ENCODE results near the gene AIFM2.

DNA sequence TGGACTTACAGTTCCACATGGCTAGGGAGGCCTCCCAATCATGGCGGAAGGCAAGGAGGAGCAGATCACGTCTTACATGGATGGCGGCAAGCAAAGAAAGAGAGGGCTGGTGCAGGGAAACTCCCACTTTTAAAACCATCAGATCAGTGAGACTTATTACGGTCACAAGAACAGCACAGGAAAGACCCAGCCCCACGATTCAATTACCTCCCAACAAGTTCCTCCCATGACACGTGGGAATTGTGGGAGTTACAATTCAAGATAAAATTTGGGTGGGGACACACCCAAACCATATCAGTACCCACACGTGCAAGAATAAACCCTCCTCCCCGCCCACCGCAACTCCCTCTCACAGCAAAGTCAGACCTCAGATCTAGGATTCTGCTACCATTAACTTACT is 4.5 kb upstream of the AIFM2 start:
- TF ChIP-seq YY1 (IDR thresholded peaks at IDR 0.05; ENCODE audit: low read depth, low read length), result no peak
- TF ChIP-seq, protein P1, sequence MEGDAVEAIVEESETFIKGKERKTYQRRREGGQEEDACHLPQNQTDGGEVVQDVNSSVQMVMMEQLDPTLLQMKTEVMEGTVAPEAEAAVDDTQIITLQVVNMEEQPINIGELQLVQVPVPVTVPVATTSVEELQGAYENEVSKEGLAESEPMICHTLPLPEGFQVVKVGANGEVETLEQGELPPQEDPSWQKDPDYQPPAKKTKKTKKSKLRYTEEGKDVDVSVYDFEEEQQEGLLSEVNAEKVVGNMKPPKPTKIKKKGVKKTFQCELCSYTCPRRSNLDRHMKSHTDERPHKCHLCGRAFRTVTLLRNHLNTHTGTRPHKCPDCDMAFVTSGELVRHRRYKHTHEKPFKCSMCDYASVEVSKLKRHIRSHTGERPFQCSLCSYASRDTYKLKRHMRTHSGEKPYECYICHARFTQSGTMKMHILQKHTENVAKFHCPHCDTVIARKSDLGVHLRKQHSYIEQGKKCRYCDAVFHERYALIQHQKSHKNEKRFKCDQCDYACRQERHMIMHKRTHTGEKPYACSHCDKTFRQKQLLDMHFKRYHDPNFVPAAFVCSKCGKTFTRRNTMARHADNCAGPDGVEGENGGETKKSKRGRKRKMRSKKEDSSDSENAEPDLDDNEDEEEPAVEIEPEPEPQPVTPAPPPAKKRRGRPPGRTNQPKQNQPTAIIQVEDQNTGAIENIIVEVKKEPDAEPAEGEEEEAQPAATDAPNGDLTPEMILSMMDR (IDR thresholded peaks at IDR 0.05 in 2 of 3, conservative IDR thresholded peaks at IDR 0.05 in 1 of 3; ENCODE audit: control insufficient read depth in 2 of 3, extremely low read depth in 1 of 3, insufficient read depth in 1 of 3, low read depth in 3 of 3, low read length in 3 of 3), result no peak
- TF ChIP-seq POLR2AphosphoS5 (IDR thresholded peaks at IDR 0.05; ENCODE audit: low read length), result no peak
- TF ChIP-seq, protein P2, sequence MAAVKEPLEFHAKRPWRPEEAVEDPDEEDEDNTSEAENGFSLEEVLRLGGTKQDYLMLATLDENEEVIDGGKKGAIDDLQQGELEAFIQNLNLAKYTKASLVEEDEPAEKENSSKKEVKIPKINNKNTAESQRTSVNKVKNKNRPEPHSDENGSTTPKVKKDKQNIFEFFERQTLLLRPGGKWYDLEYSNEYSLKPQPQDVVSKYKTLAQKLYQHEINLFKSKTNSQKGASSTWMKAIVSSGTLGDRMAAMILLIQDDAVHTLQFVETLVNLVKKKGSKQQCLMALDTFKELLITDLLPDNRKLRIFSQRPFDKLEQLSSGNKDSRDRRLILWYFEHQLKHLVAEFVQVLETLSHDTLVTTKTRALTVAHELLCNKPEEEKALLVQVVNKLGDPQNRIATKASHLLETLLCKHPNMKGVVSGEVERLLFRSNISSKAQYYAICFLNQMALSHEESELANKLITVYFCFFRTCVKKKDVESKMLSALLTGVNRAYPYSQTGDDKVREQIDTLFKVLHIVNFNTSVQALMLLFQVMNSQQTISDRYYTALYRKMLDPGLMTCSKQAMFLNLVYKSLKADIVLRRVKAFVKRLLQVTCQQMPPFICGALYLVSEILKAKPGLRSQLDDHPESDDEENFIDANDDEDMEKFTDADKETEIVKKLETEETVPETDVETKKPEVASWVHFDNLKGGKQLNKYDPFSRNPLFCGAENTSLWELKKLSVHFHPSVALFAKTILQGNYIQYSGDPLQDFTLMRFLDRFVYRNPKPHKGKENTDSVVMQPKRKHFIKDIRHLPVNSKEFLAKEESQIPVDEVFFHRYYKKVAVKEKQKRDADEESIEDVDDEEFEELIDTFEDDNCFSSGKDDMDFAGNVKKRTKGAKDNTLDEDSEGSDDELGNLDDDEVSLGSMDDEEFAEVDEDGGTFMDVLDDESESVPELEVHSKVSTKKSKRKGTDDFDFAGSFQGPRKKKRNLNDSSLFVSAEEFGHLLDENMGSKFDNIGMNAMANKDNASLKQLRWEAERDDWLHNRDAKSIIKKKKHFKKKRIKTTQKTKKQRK (IDR thresholded peaks at IDR 0.05; ENCODE audit: low read depth, low read length), result no peak
- TF ChIP-seq NFYA (IDR thresholded peaks at IDR 0.05; ENCODE audit: borderline replicate concordance, low read depth, low read length), result no peak
- TF ChIP-seq, protein P3, sequence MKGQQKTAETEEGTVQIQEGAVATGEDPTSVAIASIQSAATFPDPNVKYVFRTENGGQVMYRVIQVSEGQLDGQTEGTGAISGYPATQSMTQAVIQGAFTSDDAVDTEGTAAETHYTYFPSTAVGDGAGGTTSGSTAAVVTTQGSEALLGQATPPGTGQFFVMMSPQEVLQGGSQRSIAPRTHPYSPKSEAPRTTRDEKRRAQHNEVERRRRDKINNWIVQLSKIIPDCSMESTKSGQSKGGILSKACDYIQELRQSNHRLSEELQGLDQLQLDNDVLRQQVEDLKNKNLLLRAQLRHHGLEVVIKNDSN (IDR thresholded peaks at IDR 0.05; ENCODE audit: borderline replicate concordance, extremely low read length, insufficient read depth, low read depth, low read length), result no peak
- TF ChIP-seq, protein P4, sequence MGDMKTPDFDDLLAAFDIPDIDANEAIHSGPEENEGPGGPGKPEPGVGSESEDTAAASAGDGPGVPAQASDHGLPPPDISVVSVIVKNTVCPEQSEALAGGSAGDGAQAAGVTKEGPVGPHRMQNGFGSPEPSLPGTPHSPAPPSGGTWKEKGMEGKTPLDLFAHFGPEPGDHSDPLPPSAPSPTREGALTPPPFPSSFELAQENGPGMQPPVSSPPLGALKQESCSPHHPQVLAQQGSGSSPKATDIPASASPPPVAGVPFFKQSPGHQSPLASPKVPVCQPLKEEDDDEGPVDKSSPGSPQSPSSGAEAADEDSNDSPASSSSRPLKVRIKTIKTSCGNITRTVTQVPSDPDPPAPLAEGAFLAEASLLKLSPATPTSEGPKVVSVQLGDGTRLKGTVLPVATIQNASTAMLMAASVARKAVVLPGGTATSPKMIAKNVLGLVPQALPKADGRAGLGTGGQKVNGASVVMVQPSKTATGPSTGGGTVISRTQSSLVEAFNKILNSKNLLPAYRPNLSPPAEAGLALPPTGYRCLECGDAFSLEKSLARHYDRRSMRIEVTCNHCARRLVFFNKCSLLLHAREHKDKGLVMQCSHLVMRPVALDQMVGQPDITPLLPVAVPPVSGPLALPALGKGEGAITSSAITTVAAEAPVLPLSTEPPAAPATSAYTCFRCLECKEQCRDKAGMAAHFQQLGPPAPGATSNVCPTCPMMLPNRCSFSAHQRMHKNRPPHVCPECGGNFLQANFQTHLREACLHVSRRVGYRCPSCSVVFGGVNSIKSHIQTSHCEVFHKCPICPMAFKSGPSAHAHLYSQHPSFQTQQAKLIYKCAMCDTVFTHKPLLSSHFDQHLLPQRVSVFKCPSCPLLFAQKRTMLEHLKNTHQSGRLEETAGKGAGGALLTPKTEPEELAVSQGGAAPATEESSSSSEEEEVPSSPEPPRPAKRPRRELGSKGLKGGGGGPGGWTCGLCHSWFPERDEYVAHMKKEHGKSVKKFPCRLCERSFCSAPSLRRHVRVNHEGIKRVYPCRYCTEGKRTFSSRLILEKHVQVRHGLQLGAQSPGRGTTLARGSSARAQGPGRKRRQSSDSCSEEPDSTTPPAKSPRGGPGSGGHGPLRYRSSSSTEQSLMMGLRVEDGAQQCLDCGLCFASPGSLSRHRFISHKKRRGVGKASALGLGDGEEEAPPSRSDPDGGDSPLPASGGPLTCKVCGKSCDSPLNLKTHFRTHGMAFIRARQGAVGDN (IDR thresholded peaks at IDR 0.05), result no peak
- no peak for TF ChIP-seq SREBF2 (IDR thresholded peaks at IDR 0.05; ENCODE audit: low read length)
- TF ChIP-seq, protein P5, sequence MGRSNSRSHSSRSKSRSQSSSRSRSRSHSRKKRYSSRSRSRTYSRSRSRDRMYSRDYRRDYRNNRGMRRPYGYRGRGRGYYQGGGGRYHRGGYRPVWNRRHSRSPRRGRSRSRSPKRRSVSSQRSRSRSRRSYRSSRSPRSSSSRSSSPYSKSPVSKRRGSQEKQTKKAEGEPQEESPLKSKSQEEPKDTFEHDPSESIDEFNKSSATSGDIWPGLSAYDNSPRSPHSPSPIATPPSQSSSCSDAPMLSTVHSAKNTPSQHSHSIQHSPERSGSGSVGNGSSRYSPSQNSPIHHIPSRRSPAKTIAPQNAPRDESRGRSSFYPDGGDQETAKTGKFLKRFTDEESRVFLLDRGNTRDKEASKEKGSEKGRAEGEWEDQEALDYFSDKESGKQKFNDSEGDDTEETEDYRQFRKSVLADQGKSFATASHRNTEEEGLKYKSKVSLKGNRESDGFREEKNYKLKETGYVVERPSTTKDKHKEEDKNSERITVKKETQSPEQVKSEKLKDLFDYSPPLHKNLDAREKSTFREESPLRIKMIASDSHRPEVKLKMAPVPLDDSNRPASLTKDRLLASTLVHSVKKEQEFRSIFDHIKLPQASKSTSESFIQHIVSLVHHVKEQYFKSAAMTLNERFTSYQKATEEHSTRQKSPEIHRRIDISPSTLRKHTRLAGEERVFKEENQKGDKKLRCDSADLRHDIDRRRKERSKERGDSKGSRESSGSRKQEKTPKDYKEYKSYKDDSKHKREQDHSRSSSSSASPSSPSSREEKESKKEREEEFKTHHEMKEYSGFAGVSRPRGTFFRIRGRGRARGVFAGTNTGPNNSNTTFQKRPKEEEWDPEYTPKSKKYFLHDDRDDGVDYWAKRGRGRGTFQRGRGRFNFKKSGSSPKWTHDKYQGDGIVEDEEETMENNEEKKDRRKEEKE (IDR thresholded peaks at IDR 0.05), result no peak

All from GM12878 (cell line).